GM18508 (cell line): ENCODE results near the gene MRPL45.

Source experiments
- ATAC-seq: cut with Tn5 transposase; IDR thresholded peaks from one replicate; pipeline ENCODE4 v1.9.1; 2021; ENCODE audit warnings: moderate number of reproducible peaks; ENCODE audit not compliant: insufficient read depth, unreplicated experiment

The MRPL45 gene

DNA sequence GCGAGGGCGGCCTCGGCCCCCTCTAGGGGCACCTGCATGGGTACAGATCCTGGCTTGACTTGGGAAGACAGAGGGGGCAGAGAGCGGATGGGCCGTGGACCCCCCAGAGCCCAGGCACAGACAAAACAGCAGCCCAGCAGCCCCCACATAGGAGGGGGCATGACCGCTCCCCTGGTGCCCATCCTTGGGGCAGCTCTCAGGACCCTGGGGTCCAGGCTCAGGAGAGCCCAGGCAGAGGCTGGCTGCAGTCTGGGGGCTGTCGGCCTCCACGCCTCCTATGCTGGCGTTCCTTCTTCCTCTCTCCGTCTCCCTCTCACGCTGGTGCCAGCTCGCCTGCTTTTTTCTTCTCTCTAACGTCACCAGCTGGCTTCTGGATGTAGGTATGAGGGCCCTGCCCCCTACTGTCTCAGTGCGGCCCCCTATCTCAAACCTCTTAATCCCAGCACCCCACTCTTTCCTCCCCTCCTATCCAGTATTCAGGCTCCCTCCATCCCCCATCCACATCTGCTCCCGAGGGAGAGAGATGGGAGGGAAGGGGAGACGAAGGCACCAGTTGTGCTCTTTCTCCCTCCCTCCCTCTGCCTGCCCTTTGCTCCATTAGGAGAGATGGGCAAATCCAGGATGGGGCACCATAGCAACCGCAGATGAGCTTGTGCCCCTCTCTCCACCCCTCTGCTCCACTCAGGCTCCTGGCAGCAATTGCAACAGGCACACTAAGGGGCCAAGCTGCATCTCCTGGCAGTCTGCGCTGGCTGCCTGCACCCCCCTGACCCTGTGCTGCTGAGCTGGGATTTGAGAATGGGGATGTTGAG lies 46.8 kb downstream of the MRPL45 start, which contains the start of gene GPR179:
GPR179 (minus strand) TSS at position 349 of the 812 bp plus-strand sequence; CDS start at position 182, 167 bp downstream.
- ATAC-seq, result no peak

DNA sequence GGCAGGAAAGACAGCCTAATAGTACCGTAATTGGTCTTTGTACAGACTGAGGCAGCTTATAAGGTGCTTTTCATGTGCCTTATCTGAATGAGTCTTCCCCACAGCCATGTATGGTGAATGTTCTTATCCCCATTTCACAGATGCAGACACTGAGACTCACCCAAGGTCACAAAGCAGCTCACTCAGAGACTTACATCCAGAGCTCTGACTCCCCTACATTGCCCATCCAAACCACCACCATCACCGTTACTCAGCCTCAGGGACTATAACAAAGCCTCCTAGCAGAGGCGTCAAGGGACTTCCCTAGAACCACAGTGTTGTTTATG lies 47.4 kb downstream of the MRPL45 start:
- ATAC-seq, result no peak

DNA sequence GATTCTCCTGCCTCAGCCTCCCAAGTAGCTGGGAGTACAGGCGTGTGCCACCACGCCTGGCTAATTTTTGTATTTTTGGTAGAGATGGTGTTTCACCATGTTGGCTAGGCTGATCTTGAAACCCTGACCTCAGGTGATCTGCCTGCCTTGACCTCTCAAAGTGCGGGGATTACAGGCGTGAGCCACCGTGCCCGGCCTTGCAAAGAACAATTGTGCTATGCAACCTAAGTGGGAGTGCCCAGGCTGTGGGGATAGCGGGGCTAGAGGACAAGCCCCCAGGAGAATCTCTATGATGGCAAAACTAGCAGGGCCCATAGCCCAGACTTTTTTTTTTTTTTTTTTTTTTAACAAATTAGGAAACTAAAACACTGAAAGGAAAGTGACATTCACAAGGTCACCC lies 48.8 kb downstream of the MRPL45 start:
- no peak for ATAC-seq

DNA sequence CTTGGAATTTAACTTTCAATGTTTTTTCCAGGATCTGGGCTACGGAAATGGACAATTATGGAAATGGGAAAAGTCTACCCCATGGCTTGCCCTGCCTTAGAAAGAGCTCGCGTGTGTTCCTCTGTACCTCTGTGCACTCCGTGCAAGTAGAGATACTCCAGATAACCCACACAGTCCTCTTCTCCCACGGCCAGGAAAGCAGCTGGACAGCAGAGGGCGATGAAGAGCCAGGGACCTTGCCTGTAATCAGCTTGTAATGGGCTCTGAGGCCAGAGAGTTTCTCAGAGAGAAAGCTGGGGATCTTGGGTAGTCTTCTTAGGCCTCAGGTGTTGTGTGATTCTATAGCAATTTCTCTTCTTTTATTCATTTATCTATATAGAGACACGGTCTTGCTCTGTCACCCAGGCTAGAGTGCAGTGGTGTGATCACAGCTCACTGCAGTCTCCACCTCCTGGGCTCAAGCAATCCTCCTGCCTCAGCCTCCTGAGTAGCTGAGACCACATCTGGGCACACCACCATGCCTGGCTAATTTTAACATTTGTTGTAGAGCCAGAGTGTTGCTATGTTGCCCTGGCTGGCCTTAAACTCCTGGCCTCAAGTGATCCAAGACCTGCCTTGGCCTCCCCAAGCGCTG lies 52.2 kb downstream of the MRPL45 start:
- ATAC-seq, result no peak

DNA sequence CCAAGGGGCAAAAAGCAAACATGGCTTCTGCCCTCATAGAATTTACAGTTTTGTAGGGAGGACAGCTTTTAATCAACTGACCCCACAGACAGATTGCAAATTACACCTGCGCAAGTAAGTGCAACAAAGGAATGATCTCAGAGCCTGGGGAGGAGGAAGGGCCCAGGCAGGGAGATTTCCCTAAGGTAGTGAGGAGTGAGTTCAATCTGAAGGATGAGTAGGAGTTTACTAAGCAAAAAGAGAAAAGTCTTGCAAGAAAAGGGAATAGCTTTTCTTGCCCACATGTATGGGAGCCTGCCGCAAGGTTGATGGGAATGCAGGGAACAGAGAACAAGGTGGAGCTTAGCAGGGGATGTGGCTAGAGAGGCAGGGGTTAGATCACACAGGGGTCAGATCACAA lies 53.1 kb downstream of the MRPL45 start:
- ATAC-seq, result no peak

DNA sequence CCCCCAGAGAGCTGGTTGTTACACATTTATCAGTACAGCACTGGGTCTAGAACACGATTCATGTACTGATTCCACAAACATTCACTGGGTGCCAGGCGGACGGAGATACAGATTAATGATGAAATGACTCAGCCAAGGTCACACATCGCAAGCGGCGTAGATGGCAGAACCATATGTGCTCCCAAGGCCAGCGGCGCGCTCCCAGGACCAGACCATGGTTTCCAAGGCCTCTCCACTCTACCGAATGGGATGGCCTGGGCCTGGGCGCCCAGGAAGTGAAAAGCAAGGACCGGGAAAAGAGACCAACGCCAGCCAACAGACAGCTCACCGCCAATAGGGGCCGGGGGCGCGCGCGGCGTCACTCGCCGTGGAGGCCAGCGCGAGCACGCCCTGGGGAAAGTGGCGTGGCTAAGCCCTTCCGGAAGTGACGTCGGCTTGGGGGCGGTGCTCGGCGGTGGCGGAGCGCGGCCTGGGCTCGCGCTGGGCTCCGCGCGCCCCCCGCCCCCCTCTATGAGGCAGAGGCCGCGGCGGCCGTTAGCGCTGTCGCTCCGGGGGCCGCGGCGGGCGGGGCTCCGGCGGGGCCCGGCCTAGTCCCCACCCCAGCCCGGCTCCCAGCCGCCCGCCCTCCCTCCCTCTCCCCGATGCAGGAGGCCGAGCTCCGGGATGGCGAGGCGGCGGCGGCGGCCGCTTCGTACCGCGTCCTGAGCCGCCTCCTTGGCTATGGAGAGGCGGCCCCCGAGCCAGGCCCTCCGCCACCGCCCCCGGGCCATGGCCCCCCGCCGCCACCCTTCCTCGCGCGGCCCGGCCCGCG lies 54.6 kb downstream of the MRPL45 start, which contains the start of gene SOCS7:
SOCS7 (plus strand) TSS at position 433 of the 811 bp plus-strand sequence; CDS start at position 642, 209 bp downstream.
- ATAC-seq, result no peak

DNA sequence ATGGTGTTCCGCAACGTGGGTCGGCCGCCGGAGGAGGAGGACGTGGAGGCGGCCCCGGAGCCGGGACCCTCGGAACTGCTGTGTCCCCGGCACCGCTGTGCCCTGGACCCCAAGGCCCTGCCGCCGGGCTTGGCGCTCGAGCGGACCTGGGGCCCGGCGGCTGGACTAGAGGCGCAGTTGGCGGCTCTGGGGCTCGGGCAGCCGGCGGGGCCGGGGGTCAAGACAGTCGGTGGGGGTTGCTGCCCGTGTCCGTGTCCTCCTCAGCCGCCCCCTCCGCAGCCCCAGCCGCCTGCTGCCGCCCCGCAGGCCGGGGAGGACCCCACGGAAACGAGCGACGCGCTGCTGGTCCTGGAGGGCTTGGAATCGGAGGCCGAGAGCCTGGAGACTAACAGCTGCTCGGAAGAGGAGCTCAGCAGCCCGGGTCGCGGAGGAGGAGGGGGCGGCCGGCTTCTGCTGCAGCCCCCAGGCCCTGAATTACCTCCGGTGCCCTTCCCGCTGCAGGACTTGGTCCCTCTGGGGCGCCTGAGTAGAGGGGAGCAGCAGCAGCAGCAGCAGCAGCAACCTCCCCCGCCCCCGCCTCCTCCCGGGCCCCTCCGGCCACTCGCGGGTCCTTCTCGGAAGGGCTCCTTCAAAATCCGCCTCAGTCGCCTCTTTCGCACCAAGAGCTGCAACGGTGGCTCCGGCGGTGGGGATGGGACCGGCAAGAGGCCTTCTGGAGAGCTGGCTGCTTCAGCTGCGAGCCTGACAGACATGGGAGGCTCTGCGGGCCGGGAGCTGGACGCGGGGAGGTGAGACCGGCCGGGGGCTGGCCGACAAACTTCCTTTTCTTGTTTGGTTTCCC lies 55.5 kb downstream of the MRPL45 start:
- no peak for ATAC-seq

DNA sequence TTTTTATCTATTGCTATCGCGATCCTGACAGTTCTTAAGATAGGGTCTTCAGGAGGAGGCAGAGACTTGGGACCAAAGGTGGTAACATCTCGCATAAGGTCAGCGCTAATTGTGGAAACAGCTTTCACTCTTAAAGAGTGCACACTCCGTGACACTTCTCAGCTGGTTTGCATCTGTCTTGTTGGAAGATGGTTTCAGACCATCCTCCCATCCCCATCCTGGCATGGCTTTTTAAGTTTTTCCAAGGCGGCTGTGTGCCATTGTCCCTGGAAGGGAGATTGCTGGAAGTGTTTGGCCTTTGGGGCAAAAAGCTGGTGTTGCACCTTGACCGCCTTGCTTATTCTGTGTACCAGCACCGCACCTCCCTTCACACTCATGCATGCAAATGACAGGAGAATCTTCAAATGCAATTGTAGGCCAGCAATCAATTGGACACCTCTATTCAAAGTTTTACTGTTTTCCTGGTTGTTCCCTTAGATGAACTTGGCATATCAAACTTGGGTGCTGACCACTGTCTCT lies 56.2 kb downstream of the MRPL45 start:
- no peak for ATAC-seq

DNA sequence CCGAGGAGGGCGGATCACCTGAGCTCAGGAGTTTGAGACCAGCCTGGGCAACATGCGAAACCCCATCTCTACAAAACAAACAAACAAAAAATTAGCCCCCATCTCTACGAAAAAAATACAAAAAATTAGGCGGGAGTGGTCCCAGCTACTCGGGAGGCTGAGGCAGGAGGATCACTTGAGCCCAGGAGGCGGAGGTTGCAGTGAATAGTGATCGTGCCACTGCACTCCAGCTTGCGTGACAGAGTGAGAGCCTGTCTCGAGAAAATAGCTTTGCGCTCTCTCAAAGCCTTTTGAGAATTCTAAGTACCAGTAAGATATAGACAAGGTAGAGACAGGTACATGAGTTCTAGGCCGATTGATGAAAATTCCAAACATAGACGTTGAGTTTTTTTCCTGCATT lies 56.7 kb downstream of the MRPL45 start:
- no peak for ATAC-seq

DNA sequence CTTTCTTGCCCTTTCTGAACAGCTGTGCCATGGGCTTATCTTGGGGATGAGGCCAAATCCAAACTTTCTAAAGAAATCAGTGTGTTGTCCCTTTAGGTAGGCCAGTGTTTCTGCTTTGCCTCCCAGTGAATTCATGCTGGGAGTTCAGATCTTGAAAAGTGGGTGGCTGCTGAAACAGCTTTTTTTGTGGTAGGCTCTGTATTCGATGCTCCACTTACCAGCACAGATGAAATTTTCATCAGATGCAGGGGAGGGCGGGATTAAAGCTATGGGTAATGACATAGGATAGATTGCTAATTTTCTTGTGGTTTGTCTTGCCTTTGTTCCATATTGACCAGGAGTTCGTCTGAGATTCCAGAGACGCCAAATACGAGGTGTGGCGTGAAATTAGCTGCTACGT lies 57.5 kb downstream of the MRPL45 start:
- no peak for ATAC-seq

DNA sequence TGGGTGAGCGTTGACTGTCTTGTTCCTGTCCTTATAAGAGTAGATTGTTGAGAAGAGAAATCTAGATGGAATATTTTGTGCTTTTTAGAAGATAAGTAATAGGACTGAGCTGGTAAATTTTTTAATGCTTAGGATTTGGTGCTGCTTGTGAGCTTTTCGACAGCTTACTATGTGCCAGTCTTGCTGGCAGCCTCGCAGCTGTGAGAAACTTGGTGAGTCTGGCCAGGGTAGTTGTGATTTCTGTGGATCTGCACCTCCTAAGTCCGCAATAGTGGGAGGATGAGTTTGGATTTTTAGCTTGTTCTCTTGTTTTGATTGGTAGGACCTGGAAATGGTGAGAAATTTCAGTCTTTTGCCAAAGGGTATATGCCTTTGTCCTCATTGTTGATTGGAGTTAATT lies 58.3 kb downstream of the MRPL45 start:
- no peak for ATAC-seq

DNA sequence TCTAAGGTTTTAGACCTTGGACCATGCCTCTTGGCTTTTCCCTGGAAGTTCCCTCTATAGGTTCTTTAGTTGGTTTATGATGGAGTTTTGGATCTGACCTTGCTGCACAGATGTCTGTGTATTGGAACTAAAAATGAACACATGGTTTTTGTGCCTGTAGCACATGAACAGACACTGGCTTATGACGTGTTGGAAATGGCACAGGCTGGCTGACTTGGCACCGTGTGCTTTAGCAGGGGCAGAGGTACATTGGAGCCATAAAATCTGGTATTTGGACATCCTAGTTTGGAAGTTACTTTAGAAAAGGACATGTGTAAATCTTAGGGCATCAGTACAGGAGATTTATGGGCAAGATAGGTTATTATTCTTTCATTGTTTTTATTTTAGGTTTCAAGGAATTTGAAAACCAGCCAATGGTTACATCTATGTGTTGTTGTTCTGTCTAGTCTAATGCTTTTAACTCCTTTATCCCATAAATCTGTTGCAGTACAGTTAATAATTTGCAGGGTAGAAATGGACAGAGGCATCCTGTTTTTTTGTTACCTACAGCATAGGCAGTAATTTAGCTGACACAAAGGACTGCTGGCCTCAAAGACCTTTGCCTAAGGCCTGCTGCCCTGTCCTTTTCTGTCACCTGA lies 60.6 kb downstream of the MRPL45 start:
- ATAC-seq, result no peak

DNA sequence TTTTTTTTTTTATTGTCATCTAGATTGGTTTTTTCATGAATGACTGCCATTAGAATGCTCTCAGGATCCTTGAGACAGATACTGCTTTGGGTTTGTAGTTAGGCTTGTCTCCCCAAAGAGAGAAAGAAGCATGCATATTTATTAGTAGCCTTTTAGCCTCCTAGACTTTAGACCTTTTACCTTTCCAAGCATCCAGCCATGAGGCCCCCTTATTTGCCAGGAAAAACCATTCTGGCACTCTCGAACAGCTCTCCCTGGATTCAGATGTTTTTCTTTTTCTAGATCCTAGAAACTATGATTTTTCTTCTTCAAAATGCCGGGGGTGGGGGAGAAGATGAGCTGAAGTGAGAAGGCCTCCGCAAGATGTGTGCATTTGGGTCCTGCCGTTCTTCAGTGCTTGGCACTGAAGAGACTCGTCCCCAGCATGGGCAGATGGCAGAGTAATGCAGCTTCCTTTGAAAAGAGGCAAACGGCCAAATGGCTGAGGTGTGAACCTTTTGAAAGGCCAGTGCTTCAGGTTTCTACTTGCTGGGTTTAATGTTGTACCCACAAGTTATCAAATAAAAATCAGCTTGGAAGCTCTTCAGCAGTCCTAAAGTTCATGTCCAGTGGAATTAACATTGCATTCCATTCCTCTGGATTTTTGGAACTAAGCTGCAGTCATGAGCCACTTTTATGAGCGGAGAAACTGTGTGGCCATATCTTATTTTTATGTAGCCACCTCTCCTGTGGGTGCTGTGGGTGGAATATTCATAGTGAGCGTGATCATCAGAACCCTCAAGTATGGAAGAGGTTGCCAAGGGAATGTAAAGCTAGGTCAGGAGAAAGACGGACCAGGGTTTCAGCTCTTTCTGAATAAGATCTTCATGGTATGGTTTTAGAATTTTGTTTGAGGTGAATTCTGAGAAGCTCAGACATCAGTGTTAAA lies 61.9 kb downstream of the MRPL45 start:
- ATAC-seq, result no peak

DNA sequence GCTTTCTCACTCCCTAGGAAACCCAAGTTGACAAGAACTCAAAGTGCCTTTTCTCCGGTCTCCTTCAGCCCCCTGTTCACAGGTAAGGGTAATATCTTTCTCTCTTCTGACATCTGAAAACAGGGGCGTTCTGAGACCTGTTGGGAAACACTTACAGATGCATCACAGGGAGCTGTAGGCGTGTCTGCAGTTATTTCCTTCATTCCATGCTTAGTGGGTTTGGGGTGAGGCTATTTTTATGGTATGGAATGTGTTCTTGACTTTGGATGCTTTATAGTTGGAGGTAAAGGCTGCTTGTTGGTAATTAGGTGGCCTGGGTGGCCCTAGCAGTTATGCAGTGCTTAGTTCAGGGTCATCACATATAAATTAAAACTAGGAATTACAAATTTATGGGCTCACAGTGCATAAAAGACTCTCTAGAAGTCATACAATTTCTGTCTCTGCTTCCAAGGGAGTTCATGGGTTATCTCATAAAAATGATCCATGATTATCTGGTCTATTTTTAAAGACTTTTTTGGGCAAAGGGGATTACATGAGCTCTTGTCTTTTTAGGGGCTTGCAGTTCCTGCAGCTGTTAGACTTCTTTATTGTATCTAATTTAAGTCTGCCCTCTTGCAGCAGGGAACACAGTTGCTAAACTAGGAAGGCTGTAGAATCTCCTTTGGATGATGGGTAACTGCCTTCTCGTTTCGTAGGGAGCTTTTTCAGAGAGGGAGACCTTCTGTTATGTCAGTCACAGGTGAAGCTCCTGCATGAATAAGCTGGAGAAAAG lies 64.9 kb downstream of the MRPL45 start:
- ATAC-seq, result no peak

DNA sequence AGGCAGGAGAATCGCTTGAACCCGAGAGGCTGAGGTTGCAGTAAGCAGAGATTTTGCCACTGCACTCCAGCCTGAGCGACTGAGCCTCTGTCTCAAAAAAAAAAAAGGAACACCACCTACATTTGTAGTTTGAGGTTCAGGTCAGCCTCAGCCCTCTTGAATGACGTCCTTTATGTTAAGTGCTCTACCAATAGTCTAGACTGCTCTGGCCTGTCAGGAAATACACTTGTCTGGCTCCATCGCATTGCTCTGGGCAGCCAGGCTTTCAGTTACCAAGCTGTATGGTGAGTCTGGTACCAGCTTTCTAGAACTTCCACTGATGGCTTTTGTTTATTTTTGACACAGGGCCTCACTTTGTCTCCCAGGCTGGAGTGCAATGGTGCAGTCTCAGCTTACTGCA lies 66.0 kb downstream of the MRPL45 start:
- ATAC-seq, result no peak

DNA sequence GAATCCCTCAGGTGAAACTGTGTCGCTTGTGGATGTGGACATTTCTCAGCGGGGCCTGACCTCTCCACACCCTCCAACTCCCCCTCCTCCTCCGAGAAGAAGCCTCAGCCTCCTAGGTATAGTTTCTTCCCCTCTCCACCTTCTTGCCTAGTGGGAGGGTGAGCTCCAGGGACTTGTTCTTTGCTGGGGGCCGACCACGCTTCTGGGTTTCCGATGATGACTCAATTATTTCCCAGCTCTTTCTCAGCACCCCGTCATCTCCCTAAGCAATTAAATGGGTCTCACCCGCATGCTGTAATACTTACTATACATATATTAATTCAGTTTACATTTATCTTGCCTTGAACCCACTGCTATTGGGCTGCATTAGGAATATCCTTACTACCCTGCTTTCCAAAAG lies 67.8 kb downstream of the MRPL45 start:
- no peak for ATAC-seq

DNA sequence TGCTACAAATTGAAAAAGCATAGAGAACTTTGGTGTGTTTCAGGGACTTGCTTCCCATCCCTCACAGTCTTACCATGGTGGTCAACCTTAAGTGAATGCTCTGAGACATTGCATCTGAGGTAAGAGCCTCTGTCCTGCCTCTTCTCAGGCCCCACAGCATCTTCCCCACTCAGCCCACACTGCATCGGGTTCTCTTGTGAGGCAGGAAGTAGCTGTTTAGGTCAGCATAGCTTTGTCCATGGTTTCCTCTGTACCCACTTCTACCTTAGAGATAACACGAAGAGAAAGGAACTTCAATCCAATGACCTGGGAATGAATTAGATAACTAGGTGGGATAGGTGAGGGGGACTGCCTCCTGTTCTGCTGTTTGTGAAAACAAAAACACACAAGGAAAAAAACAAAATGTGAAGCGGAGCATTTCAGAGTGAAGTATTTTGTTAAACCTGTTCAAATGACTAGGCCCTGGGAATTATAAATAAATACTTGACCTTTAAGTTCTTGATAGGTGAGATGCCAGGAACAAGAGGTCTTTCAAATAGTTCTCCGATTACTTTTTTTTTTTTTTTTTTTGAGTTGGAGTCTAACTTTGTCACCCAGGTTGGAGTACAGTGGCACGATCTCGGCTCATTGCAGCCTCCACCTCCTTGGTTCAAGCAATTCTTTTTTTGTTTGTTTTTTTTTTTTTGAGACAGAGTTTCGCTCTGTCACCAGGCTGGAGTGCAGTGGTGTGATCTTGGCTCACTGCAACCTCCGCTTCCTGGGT lies 72.3 kb downstream of the MRPL45 start:
- no peak for ATAC-seq
